Tibial artery (tissue), 4 donors: ENCODE data around the gene CAMTA1.

ENCODE experiments used
- DNase-seq, 2 donors: peaks; one replicate each; pipeline ENCODE4 v3.0.0-alpha.2; 2019
- H3K27ac ChIP-seq, 2 donors: fragments of 200-600 bp; sonication (generic) in 1 of 2; 1 replicate in 1 of 2; 2 replicates in 1 of 2; pipeline ENCODE4 v1.5.1; 2018 to 2019; ENCODE audit warnings: mild to moderate bottlenecking in 1 of 2
- H3K27me3 ChIP-seq, 2 donors: fragments of 200-600 bp; sonication (generic) in 1 of 2; one replicate each; pipeline versions ENCODE4 v1.5.1 to v1.6.0; 2016 to 2019
- H3K36me3 ChIP-seq, 3 donors: fragments of 200-600 bp; sonication (generic) in 2 of 3; one replicate each; pipeline ENCODE4 v1.5.1; 2016 to 2019; ENCODE audit warnings: mild to moderate bottlenecking in 2 of 3
- H3K4me1 ChIP-seq, 4 donors: fragments of 200-600 bp; sonication (generic) in 2 of 4; 1 replicate in 3 of 4; 2 replicates in 1 of 4; pipeline ENCODE4 v1.5.1; 2016 to 2019
- H3K4me3 ChIP-seq, 2 donors: fragments of 200-600 bp; sonication (generic) in 1 of 2; 1 replicate in 1 of 2; 2 replicates in 1 of 2; pipeline ENCODE4 v1.5.1; 2018 to 2019; ENCODE audit warnings: mild to moderate bottlenecking in 2 of 2
- H3K9me3 ChIP-seq, 3 donors: fragments of 200-600 bp; sonication (generic) in 1 of 3; one replicate each; pipeline ENCODE4 v1.5.1; 2016 to 2019
- intact Hi-C: fragments of 100-400 bp; cut with DNase I; formaldehyde crosslinking; loops from one replicate; pipeline ENCODE4 v1.15.0; 2023; ENCODE audit warnings: low total_unique reads
- TF ChIP-seq, protein P1 (sequence below), 2 experiments: fragments of 200-600 bp in 1 of 2; fragments of 450-650 bp in 1 of 2; IDR thresholded peaks; one replicate each; pipeline ENCODE4 v1.5.1; 2017 to 2019; ENCODE audit warnings: antibody characterized with exemption in 2 of 2, mild to moderate bottlenecking in 1 of 2, moderate library complexity in 1 of 2

CAMTA1 gene

DNA sequence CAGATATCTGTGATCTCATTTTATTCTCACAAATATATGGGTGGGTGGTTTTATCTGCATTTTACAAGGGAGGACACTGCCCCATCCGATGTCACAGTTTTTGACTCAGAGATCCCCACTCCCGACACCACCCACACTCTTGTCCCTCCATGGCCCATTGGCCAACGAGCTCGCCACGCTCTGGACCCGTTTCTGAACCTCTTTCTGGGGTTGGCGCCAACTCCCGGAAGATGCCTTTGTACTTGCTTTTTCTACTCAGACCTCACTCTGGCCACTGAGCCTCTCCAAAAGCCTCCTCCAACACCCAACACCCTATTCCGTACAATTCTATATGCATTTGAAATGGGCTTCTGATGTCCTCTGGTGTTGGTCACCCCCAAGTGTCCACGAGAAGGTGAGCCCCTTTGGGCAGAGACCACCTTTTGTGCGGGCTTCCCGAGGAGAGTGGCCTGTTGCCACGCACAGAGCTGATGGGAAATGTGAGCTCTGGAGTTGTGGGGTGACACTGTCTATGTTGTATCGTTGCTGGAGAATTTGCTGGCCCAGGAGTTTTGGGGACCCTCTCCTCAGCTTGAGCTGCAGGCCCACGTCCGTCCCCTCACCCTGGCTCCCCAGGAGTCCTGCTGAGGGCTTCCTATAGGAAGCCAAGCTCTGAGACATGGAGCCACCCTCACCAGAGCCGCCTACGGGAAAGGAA, 618.9 kb downstream of the CAMTA1 start:
- H3K4me3 ChIP-seq = no peak overlapping the region
- intact Hi-C loops = no loop called here
- H3K36me3 ChIP-seq = no peaks in the 10 kb centered on the region
- no peaks in the 10 kb centered on the region for H3K27me3 ChIP-seq
- H3K9me3 ChIP-seq = peaks cover 0 to 4% (median 0%) of the 10 kb centered on the region in 3 donors
- TF ChIP-seq, protein P1, sequence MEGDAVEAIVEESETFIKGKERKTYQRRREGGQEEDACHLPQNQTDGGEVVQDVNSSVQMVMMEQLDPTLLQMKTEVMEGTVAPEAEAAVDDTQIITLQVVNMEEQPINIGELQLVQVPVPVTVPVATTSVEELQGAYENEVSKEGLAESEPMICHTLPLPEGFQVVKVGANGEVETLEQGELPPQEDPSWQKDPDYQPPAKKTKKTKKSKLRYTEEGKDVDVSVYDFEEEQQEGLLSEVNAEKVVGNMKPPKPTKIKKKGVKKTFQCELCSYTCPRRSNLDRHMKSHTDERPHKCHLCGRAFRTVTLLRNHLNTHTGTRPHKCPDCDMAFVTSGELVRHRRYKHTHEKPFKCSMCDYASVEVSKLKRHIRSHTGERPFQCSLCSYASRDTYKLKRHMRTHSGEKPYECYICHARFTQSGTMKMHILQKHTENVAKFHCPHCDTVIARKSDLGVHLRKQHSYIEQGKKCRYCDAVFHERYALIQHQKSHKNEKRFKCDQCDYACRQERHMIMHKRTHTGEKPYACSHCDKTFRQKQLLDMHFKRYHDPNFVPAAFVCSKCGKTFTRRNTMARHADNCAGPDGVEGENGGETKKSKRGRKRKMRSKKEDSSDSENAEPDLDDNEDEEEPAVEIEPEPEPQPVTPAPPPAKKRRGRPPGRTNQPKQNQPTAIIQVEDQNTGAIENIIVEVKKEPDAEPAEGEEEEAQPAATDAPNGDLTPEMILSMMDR (IDR thresholded peaks at IDR 0.05) = no peak
- no peak overlapping the region for H3K27ac ChIP-seq
- DNase-seq = peak in 1 of 2 donors; percentile 39
- peaks cover 0 to 8% (median 0%) of the 10 kb centered on the region in 4 donors for H3K4me1 ChIP-seq

DNA sequence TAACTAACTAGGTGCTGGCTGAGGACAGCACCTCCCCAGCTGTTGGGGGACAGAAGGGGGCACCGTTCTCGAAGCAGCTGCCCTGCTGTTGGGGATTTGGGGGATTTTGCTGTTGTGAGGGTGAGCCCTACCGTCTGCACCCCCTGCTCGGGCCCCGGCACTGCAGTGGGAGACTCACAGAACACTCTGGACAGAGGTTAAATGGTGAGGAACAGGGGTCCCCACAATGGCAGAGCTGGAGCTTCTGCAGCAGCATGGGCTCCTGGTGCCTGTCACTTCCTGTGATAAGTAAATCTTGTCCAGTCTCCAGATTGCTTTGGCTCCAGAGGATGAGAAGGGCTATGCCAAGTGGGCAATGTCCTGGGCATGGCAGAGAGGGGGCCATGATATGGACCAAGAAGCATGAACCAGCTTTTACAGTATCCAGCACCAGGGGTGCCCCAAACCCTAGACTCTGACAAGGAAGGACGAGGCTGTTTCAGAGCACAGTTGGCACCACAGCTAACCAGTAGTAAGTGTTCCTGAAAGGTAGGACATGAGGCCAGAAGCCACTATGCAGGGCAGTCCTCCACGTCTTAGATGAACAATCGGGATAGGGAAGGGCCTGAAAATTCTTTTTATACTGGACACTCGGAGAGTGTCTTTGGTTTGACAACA, 620.7 kb downstream of the CAMTA1 start:
- Histone ChIP-seq H3K27ac (no peak overlapping the region), H3K4me3 (no peak overlapping the region), H3K4me1 (peaks cover 0 to 8% (median 0%) of the 10 kb centered on the region in 4 donors), H3K27me3 (no peaks in the 10 kb centered on the region), H3K9me3 (no peaks in the 10 kb centered on the region), H3K36me3 (no peaks in the 10 kb centered on the region)
- intact Hi-C loops = no loop called here
- TF ChIP-seq, protein P1 (IDR thresholded peaks at IDR 0.05) = no peak
- peak in 1 of 2 donors; percentile 33 for DNase-seq

DNA sequence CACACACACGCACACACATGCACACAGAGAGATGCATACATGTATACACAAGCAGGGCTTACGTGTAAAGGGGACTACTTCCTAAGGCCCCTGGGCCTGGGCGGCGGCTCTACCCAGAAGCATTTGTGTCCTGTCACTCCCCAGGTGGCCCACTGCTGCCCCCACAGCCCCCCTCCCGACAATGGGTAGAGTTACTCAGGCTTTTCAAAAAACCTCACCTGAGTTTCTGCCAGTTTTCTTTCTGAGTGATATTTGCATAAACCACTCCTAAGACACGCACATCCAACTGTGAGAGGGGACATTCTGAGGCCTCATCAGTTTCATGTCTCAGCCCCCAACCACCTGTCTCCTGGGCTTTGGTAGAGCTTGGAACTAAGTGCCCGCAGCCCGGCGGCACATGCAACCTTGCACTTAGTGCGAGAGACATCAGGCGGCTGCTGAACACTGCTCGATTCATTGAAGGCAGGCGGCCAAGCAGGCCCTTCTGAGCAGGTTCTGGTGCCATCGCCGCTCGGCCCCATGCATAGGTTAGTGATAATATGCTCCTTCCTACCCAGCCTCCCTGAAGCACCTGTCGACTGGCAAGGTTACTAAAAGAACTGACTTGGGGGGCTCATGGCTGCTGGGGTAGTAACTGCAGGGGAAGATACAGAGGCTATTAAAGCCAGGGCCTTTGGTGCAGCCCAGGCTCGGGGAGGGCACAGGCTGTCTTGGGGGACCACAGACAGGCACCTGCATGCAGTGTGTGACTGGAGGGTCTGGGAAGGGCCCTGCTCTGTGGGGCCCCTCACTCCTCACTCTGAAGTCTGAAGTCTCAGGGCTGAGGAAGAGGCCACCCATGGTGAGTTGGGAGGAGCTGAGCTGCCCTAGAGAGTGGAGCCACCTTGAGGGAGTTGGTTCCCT, 621.6 kb downstream of the CAMTA1 start:
- no peak overlapping the region for H3K4me3 ChIP-seq
- no peaks in the 10 kb centered on the region for H3K27me3 ChIP-seq
- peaks cover 0 to 5% (median 0%) of the 10 kb centered on the region in 4 donors for H3K4me1 ChIP-seq
- TF ChIP-seq, protein P1 (IDR thresholded peaks at IDR 0.05) = no peak
- DNase-seq = peak in 1 of 2 donors; percentile 58
- H3K36me3 ChIP-seq = no peaks in the 10 kb centered on the region
- H3K27ac ChIP-seq = no peak overlapping the region
- H3K9me3 ChIP-seq = no peaks in the 10 kb centered on the region
- intact Hi-C loops = no loop called here

DNA sequence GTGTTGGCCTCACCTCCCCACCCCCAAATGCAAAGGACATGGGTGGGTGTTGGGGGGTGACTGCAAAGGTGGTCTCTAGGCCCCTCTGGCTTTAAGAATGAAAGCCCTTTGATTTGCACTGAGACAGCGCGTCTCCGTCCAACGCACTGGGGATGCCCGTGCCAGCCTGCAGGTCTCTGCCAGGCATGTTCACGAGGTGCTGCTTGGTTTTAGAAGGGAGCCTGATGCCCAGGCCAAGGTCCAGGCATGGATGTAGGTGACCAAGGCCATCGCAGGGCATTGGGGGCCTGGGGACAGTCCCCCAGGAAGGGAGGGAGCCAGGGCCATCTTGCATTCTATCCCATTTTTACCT, 622.3 kb downstream of the CAMTA1 start:
- Histone ChIP-seq H3K36me3 (no peaks in the 10 kb centered on the region), H3K27me3 (no peaks in the 10 kb centered on the region), H3K9me3 (no peaks in the 10 kb centered on the region), H3K4me1 (no peaks in the 10 kb centered on the region), H3K27ac (no peak overlapping the region), H3K4me3 (no peak overlapping the region)
- DNase-seq = peak in 1 of 2 donors; percentile 41
- intact Hi-C loops = no loop called here
- TF ChIP-seq, protein P1 (IDR thresholded peaks at IDR 0.05) = no peak

DNA sequence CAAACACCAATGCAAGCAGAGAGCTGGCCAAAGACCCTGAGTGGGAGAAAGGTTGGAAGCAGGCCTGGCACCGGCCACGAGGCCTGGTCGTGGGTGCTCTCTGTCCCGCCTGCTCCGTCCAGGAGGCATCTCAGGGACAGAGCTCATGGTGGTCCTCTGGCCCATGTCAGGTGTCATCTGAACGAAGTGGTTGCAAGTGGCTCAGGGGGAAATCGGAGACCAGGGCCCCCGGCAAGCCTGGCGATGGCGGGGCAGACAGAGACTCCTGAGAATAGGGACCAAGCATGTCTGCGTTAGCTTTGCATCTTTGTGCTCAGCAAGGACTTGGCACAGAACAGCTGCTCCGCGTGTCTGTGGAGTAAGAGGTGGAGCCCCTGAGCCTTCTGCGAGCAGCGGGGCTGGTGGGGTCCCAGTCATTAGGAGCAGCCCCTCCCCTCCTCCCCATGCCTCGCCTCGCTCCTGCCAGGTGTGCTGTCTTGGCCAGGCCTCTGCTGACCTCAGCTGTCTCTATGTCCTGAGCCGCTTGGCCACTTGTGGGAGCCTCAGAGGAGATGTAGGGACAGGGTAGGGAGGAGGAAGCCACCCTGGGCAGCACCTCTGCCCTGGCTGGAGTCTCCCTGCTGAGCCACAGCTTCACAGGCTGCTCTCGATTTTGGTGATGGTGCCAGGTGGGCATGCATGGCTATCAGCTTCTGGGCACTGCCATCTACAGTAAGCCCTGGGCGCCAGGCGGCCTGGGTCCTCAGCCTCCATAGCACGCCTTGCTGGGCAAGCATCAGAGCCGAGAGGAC, 622.9 kb downstream of the CAMTA1 start:
- no peaks in the 10 kb centered on the region for H3K4me1 ChIP-seq
- intact Hi-C loops = no loop called here
- no peaks in the 10 kb centered on the region for H3K9me3 ChIP-seq
- no peaks in the 10 kb centered on the region for H3K27me3 ChIP-seq
- no peaks in the 10 kb centered on the region for H3K36me3 ChIP-seq
- peak in 1 of 2 donors; percentile 47 for DNase-seq
- TF ChIP-seq, protein P1 (IDR thresholded peaks at IDR 0.05) = no peak
- H3K27ac ChIP-seq = no peak overlapping the region
- no peak overlapping the region for H3K4me3 ChIP-seq
